Endothelial cell of umbilical vein (primary cell): ENCODE measurements around the gene MST1.

Experiments used
- EZH2 ChIP-seq: IDR thresholded peaks from 2 replicates; pipeline ENCODE4 v1.6.1; 2012; ENCODE audit warnings: borderline replicate concordance, low read depth, mild to moderate bottlenecking, moderate library complexity, low read length, inconsistent platforms; ENCODE audit not compliant: severe bottlenecking
- FOS ChIP-seq: IDR thresholded peaks from 2 replicates; pipeline ENCODE4 v1.6.1; 2011; ENCODE audit warnings: mild to moderate bottlenecking, low read length, moderate library complexity, borderline replicate concordance; ENCODE audit not compliant: insufficient read depth
- GATA2 ChIP-seq: IDR thresholded peaks from 2 replicates; pipeline ENCODE4 v1.7.0; 2011; ENCODE audit warnings: low read depth, mild to moderate bottlenecking, moderate library complexity, mixed read lengths, low read length; ENCODE audit not compliant: insufficient read length, insufficient read depth
- JUN ChIP-seq: IDR thresholded peaks from 2 replicates; pipeline ENCODE4 v1.6.1; 2011; ENCODE audit warnings: borderline replicate concordance, low read depth; ENCODE audit not compliant: insufficient read length, insufficient read depth
- MYC ChIP-seq: IDR thresholded peaks from one replicate; pipeline ENCODE4 v1.6.1; 2011; ENCODE audit warnings: mild to moderate bottlenecking, low read depth, low read length
- POLR2A ChIP-seq: IDR thresholded peaks from 2 replicates; pipeline ENCODE4 v1.6.1; 2012; ENCODE audit warnings: low read depth, mild to moderate bottlenecking, control low read depth, low read length
- POLR2AphosphoS5 ChIP-seq: IDR thresholded peaks from 2 replicates; pipeline ENCODE4 v1.6.1; 2012; ENCODE audit warnings: low read depth, mild to moderate bottlenecking, control low read depth, low read length, moderate library complexity; ENCODE audit not compliant: insufficient read depth
- TF ChIP-seq, protein P1 (sequence below), 2 donors: IDR thresholded peaks; 1 replicate in 1 of 2; 2 replicates in 1 of 2; pipeline ENCODE4 v1.5.1; 2011; ENCODE audit warnings: low read length in 2 of 2, mild to moderate bottlenecking in 2 of 2, moderate library complexity in 2 of 2, control low read depth in 1 of 2, inconsistent platforms in 1 of 2, low read depth in 1 of 2; ENCODE audit not compliant: insufficient read depth in 1 of 2; ENCODE audit errors: extremely low read depth in 1 of 2
- TF ChIP-seq, protein P2 (sequence below): IDR thresholded peaks from 2 replicates; pipeline ENCODE4 v1.6.1; 2011; ENCODE audit not compliant: insufficient read depth, insufficient read length

DNA sequence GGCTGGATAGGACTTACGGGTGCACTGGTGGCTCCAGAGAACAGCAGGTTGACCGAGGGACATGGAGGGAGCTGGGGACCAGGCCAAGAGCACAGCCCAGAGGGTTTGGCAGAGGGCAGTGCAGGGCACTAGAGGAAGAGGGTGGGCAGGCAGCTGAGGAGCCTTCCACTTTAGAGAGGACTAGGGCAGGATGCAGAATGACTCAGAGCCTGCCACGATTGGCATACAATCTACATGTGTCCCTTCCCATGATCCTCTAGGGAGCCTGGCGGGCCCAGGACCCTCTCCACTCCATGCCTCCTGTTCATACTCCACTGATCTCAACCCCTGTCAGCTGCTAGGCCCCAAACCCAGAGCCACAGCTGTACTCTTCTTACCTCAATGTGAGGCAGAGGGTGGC is 29.5 kb downstream of the MST1 start:
- no peak for TF ChIP-seq POLR2AphosphoS5
- TF ChIP-seq, protein P1, sequence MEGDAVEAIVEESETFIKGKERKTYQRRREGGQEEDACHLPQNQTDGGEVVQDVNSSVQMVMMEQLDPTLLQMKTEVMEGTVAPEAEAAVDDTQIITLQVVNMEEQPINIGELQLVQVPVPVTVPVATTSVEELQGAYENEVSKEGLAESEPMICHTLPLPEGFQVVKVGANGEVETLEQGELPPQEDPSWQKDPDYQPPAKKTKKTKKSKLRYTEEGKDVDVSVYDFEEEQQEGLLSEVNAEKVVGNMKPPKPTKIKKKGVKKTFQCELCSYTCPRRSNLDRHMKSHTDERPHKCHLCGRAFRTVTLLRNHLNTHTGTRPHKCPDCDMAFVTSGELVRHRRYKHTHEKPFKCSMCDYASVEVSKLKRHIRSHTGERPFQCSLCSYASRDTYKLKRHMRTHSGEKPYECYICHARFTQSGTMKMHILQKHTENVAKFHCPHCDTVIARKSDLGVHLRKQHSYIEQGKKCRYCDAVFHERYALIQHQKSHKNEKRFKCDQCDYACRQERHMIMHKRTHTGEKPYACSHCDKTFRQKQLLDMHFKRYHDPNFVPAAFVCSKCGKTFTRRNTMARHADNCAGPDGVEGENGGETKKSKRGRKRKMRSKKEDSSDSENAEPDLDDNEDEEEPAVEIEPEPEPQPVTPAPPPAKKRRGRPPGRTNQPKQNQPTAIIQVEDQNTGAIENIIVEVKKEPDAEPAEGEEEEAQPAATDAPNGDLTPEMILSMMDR (IDR thresholded peaks at IDR 0.05; ENCODE audit: extremely low read depth in 1 of 2, insufficient read depth in 1 of 2, low read depth in 1 of 2, low read length in 2 of 2) = no peak
- TF ChIP-seq EZH2 = no peak
- TF ChIP-seq, protein P2, sequence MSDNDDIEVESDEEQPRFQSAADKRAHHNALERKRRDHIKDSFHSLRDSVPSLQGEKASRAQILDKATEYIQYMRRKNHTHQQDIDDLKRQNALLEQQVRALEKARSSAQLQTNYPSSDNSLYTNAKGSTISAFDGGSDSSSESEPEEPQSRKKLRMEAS = no peak
- TF ChIP-seq GATA2 = no peak
- TF ChIP-seq POLR2A = no peak
- no peak for TF ChIP-seq FOS
- TF ChIP-seq JUN = no peak
- TF ChIP-seq MYC = no peak
